ENCODE results near the gene MOB3A. TPM values are rescaled to one million over a fixed set of nuclear protein-coding genes. Genes with fewer than 3 reads are reported as not detected.

MOB3A gene
- total and polyA plus RNA-seq, 5 donors, result 9.5 to 27.0 (median 21.6) TPM

Other genes with a start within 250 kb of the MOB3A start
- gene REXO1, start 247.8 kb downstream of the MOB3A start, total RNA-seq, result 10 to 100 TPM; 12.8 to 22.1 (median 17.4) TPM
- 15.3 TPM for gene REXO1, start 247.8 kb downstream of the MOB3A start, polyA plus RNA-seq
- 10 to 100 TPM in 1 of 4 donors, 1 to 10 TPM in 3; 6.4 to 11.1 (median 7.3) TPM for gene KLF16, start 232.7 kb downstream of the MOB3A start, total RNA-seq
- gene KLF16, start 232.7 kb downstream of the MOB3A start, polyA plus RNA-seq, result 4.5 TPM
- 10 to 100 TPM; 64.4 to 71.3 (median 68.3) TPM for gene ABHD17A, start 210.8 kb downstream of the MOB3A start, total RNA-seq
- 96.0 TPM for gene ABHD17A, start 210.8 kb downstream of the MOB3A start, polyA plus RNA-seq
- 1 to 10 TPM; 1.2 to 2.7 (median 2.0) TPM for gene ADAT3, start 190.9 kb downstream of the MOB3A start, total RNA-seq
- 1.8 TPM for gene ADAT3, start 190.9 kb downstream of the MOB3A start, polyA plus RNA-seq
- 10 to 100 TPM; 18.4 to 19.9 (median 18.9) TPM for gene SCAMP4, start 190.9 kb downstream of the MOB3A start, total RNA-seq
- gene SCAMP4, start 190.9 kb downstream of the MOB3A start, polyA plus RNA-seq, result 16.1 TPM
- gene CSNK1G2, start 155.2 kb downstream of the MOB3A start, total RNA-seq, result 10 to 100 TPM; 25.6 to 32.2 (median 29.0) TPM
- 30.2 TPM for gene CSNK1G2, start 155.2 kb downstream of the MOB3A start, polyA plus RNA-seq
- 10 to 100 TPM; 52.7 to 68.4 (median 62.2) TPM for gene BTBD2, start 80.6 kb downstream of the MOB3A start, total RNA-seq
- gene BTBD2, start 80.6 kb downstream of the MOB3A start, polyA plus RNA-seq, result 39.3 TPM
- gene MKNK2, start 45.1 kb downstream of the MOB3A start, total RNA-seq, result 100 to 1,000 TPM in 3 of 4 donors, 10 to 100 TPM in 1; 96.9 to 151 (median 122) TPM
- 75.9 TPM for gene MKNK2, start 45.1 kb downstream of the MOB3A start, polyA plus RNA-seq
- gene IZUMO4, start 589 bp upstream of the MOB3A start, total RNA-seq, result 1 to 10 TPM; 1.1 to 3.3 (median 2.3) TPM
- gene IZUMO4, start 589 bp upstream of the MOB3A start, polyA plus RNA-seq, result 2.7 TPM
- 100 to 1,000 TPM in 2 of 4 donors, 10 to 100 TPM in 2; 82.7 to 145 (median 92.9) TPM for gene AP3D1, start 55.2 kb upstream of the MOB3A start, total RNA-seq
- 87.3 TPM for gene AP3D1, start 55.2 kb upstream of the MOB3A start, polyA plus RNA-seq
- 10 to 100 TPM; 12.3 to 17.1 (median 13.4) TPM for gene DOT1L, start 67.6 kb upstream of the MOB3A start, total RNA-seq
- gene DOT1L, start 67.6 kb upstream of the MOB3A start, polyA plus RNA-seq, result 6.0 TPM
- gene PLEKHJ1, start 140.0 kb upstream of the MOB3A start, total RNA-seq, result 10 to 100 TPM; 39.9 to 51.8 (median 45.8) TPM
- gene PLEKHJ1, start 140.0 kb upstream of the MOB3A start, polyA plus RNA-seq, result 65.2 TPM
- gene SF3A2, start 140.5 kb upstream of the MOB3A start, total RNA-seq, result 10 to 100 TPM; 30.0 to 34.9 (median 33.1) TPM
- gene SF3A2, start 140.5 kb upstream of the MOB3A start, polyA plus RNA-seq, result 26.4 TPM
- 1 to 10 TPM in 2 of 4 donors, under 1 TPM in 2; 0.31 to 1.6 (median 1.1) TPM for gene AMH, start 153.0 kb upstream of the MOB3A start, total RNA-seq
- 0.36 TPM for gene AMH, start 153.0 kb upstream of the MOB3A start, polyA plus RNA-seq
- not detected for gene JSRP1, start 160.1 kb upstream of the MOB3A start, total RNA-seq
- 0.75 TPM for gene JSRP1, start 160.1 kb upstream of the MOB3A start, polyA plus RNA-seq
- 1 to 10 TPM; 1.0 to 3.1 (median 1.7) TPM for gene PEAK3, start 185.8 kb upstream of the MOB3A start, total RNA-seq
- 0.84 TPM for gene PEAK3, start 185.8 kb upstream of the MOB3A start, polyA plus RNA-seq
- not detected for gene LINGO3, start 211.8 kb upstream of the MOB3A start, total RNA-seq
- gene LINGO3, start 211.8 kb upstream of the MOB3A start, polyA plus RNA-seq, result not detected
- 10 to 100 TPM; 33.0 to 49.9 (median 41.4) TPM for gene LSM7, start 232.3 kb upstream of the MOB3A start, total RNA-seq
- 123 TPM for gene LSM7, start 232.3 kb upstream of the MOB3A start, polyA plus RNA-seq
- 10 to 100 TPM; 27.1 to 40.2 (median 31.8) TPM for gene SPPL2B, start 232.4 kb upstream of the MOB3A start, total RNA-seq
- 28.1 TPM for gene SPPL2B, start 232.4 kb upstream of the MOB3A start, polyA plus RNA-seq

Data from right cardiac atrium (tissue), 5 donors.